ENCODE data around the gene VANGL2. TPM values are rescaled to one million over a fixed set of nuclear protein-coding genes. Genes with fewer than 3 reads are reported as not detected.

Gene VANGL2
- total and polyA plus RNA-seq, 2 of the 4 experiments (the other 2 are of a cell fraction) = 0.36 to 3.6 TPM

- Histone ChIP-seq H3K56ac (ENCODE audit: extremely low read depth, insufficient read depth, low read length) (no peak overlapping the region), H3K9me1 (ENCODE audit: insufficient read depth, low read length) (no peaks in the 10 kb centered on the region), H4K91ac (ENCODE audit: insufficient read depth, low read depth, low read length) (no peak overlapping the region), H3K14ac (replicated peaks; ENCODE audit: low read depth, low read length) (no peak overlapping the region), H3K23ac (ENCODE audit: low read depth, low read length) (no peak overlapping the region), H3K4ac (ENCODE audit: low read depth, low read length) (no peak overlapping the region), H3K79me1 (ENCODE audit: low read depth in 1 of 2, low read length in 2 of 2) (no peaks in the 10 kb centered on the region), H2BK15ac (ENCODE audit: low read depth, low read length) (no peak overlapping the region), H3K9me3 (ENCODE audit: control insufficient read depth, insufficient read depth, low read length) (no peaks in the 10 kb centered on the region), H3K36me3 (ENCODE audit: control insufficient read depth, insufficient read depth, low read length) (no peaks in the 10 kb centered on the region), H3K9ac (ENCODE audit: low read depth, low read length) (no peak overlapping the region), H2BK120ac (ENCODE audit: low read depth, low read length) (no peak overlapping the region), H3K4me2 (ENCODE audit: low read depth, low read length) (no peak overlapping the region), H3K18ac (ENCODE audit: low read depth, low read length) (no peak overlapping the region), H2AK5ac (ENCODE audit: low read depth, low read length) (no peak overlapping the region), H2BK20ac (ENCODE audit: low read depth, low read length) (no peak overlapping the region), H4K5ac (ENCODE audit: low read depth, low read length) (no peak overlapping the region), H3K27ac (ENCODE audit: insufficient read depth, low read length) (no peak overlapping the region), H2BK5ac (ENCODE audit: low read depth, low read length, poor library complexity, severe bottlenecking) (no peak overlapping the region), H3K27me3 (ENCODE audit: control insufficient read depth, insufficient read depth, low read length) (no peaks in the 10 kb centered on the region), H2AK9ac (replicated peaks; ENCODE audit: low read depth, low read length, poor library complexity) (no peak overlapping the region), H4K8ac (ENCODE audit: low read depth in 2 of 2, low read length in 2 of 2) (no peak overlapping the region), H3K4me1 (ENCODE audit: control insufficient read depth, insufficient read depth, low read length) (no peaks in the 10 kb centered on the region), H3K4me3 (ENCODE audit: insufficient read depth, low read depth, low read length) (no peak overlapping the region), H2AFZ (replicated peaks; ENCODE audit: low read length, poor library complexity) (no peak overlapping the region), H4K20me1 (ENCODE audit: insufficient read depth, low read length) (no peaks in the 10 kb centered on the region)
- ATAC-seq (ENCODE audit: low read depth) (no peak), DNase-seq (no peak)
- CTCF ChIA-PET = no interaction called here
- no CpG with 5 or more reads among the region's 4 CpGs for WGBS, 2 experiments (ENCODE audit: extremely low coverage in 2 of 2, insufficient read length in 1 of 2)
- in situ Hi-C loops (cut with MboI; ENCODE audit: low sequenced_read_pairs) (no loop called here), intact Hi-C loops (cut with micrococcal nuclease) (no loop called here), dilution Hi-C loops (cut with HindIII; ENCODE audit: low sequenced_read_pairs, unreplicated experiment) (no loop called here)
- BruUV-seq (replicated peaks) = no TSS peak
- POLR2A ChIA-PET (ENCODE audit: unreplicated experiment) = no interaction called here
- TF ChIP-seq BHLHE40 (IDR thresholded peaks at IDR 0.05; ENCODE audit: low read depth, low read length) = no peak
- no peak for TF ChIP-seq FOS (IDR thresholded peaks at IDR 0.05; ENCODE audit: low read depth, low read length)
- no peak for TF ChIP-seq POLR2A (IDR thresholded peaks at IDR 0.05; ENCODE audit: low read depth, low read length)
- no peak for TF ChIP-seq RAD21 (IDR thresholded peaks at IDR 0.05; ENCODE audit: low read length)
- no peak for TF ChIP-seq SMC3 (IDR thresholded peaks at IDR 0.05; ENCODE audit: low read depth, low read length)
- TF ChIP-seq NFE2L2 (IDR thresholded peaks at IDR 0.05; ENCODE audit: low read depth, low read length) = no peak
- no peak for TF ChIP-seq CTCF (conservative IDR thresholded peaks at IDR 0.05; ENCODE audit: low read depth, low read length)
- no peak for TF ChIP-seq MAZ (IDR thresholded peaks at IDR 0.05; ENCODE audit: borderline replicate concordance, low read depth, low read length)
- no peak for TF ChIP-seq MXI1 (IDR thresholded peaks at IDR 0.05; ENCODE audit: borderline replicate concordance, low read depth, low read length)
- no peak for TF ChIP-seq MAFK (IDR thresholded peaks at IDR 0.05; ENCODE audit: low read depth, low read length)
- no peak for TF ChIP-seq CEBPB (IDR thresholded peaks at IDR 0.05; ENCODE audit: low read depth, low read length)
Observed at GRCh38 chr1:160437432-160438316, 37.3 kb downstream of the VANGL2 start.

Data from IMR-90 (cell line).